Keratinocyte (primary cell): ENCODE data around the gene JMJD7. TPM values are rescaled to one million over a fixed set of nuclear protein-coding genes. Genes with fewer than 3 reads are reported as not detected.

Experiments used
- DNase-seq: peaks from one replicate; pipeline ENCODE4 v3.0.0-alpha.2; 2011; ENCODE audit warnings: low read depth, missing footprints, low spot score
- FAIRE-seq: peaks from 2 replicates; lab custom pipeline; 2011; peaks lifted over from hg19 to GRCh38; lab: Jason Lieb, UNC
- H2AFZ ChIP-seq: 2 replicates; pipeline ENCODE4 v1.6.0; 2012; ENCODE audit warnings: low read length, control low read depth, inconsistent platforms; ENCODE audit not compliant: control insufficient read depth
- H3K27ac ChIP-seq: 2 replicates; pipeline ENCODE4 v1.5.1; 2011; ENCODE audit warnings: low read length; ENCODE audit not compliant: control insufficient read depth, insufficient read depth
- H3K27me3 ChIP-seq: 3 replicates; pipeline ENCODE4 v1.6.0; 2011; ENCODE audit warnings: low read length; ENCODE audit not compliant: control insufficient read depth, insufficient read depth; ENCODE audit errors: extremely low read depth
- H3K36me3 ChIP-seq, 2 experiments: 2 replicates in 1 of 2; 3 replicates in 1 of 2; pipeline ENCODE4 v1.5.1; 2011; ENCODE audit warnings: low read length in 2 of 2, mild to moderate bottlenecking in 1 of 2; ENCODE audit not compliant: control insufficient read depth in 2 of 2, insufficient read depth in 2 of 2; ENCODE audit errors: extremely low read depth in 1 of 2
- H3K4me1 ChIP-seq: 3 replicates; pipeline ENCODE4 v1.5.1; 2011; ENCODE audit warnings: low read length; ENCODE audit not compliant: control insufficient read depth, insufficient read depth; ENCODE audit errors: extremely low read depth
- H3K4me2 ChIP-seq: 3 replicates; pipeline ENCODE4 v1.6.0; 2011; ENCODE audit warnings: low read depth, low read length; ENCODE audit not compliant: control insufficient read depth, insufficient read depth; ENCODE audit errors: extremely low read depth
- H3K4me3 ChIP-seq, 3 experiments: fragments of 200-600 bp in 1 of 3; sonication (generic) in 1 of 3; 2 replicates in 2 of 3; 3 replicates in 1 of 3; pipeline ENCODE4 v1.5.1; 2011 to 2016; ENCODE audit warnings: low read length in 3 of 3, mild to moderate bottlenecking in 3 of 3, control low read depth in 2 of 3, inconsistent platforms in 1 of 3, low read depth in 1 of 3, mixed read lengths in 1 of 3, mixed run types in 1 of 3, moderate library complexity in 1 of 3; ENCODE audit not compliant: control insufficient read depth in 2 of 3, insufficient read depth in 2 of 3; ENCODE audit errors: extremely low read depth in 1 of 3
- H3K79me2 ChIP-seq: 2 replicates; pipeline ENCODE4 v1.6.0; 2012; ENCODE audit warnings: low read length; ENCODE audit not compliant: control insufficient read depth, insufficient read depth
- H3K9ac ChIP-seq: 3 replicates; pipeline ENCODE4 v1.6.0; 2011; ENCODE audit warnings: low read length; ENCODE audit not compliant: control insufficient read depth, insufficient read depth; ENCODE audit errors: extremely low read depth
- H3K9me1 ChIP-seq: 3 replicates; pipeline ENCODE4 v1.6.0; 2011; ENCODE audit warnings: low read length; ENCODE audit not compliant: control insufficient read depth, insufficient read depth; ENCODE audit errors: extremely low read depth
- H3K9me3 ChIP-seq: 2 replicates; pipeline ENCODE4 v1.5.1; 2012; ENCODE audit warnings: low read depth, low read length; ENCODE audit not compliant: control insufficient read depth
- H4K20me1 ChIP-seq: 3 replicates; pipeline ENCODE4 v1.6.0; 2011; ENCODE audit warnings: low read length; ENCODE audit not compliant: control insufficient read depth, insufficient read depth; ENCODE audit errors: extremely low read depth
- CTCF ChIP-seq, 3 experiments: IDR thresholded peaks in 1 of 3; conservative IDR thresholded peaks in 1 of 3; optimal IDR thresholded peaks in 1 of 3; 2 replicates in 2 of 3; 3 replicates in 1 of 3; pipeline versions ENCODE3 to v1.5.1; 2011; ENCODE audit warnings: low read length in 3 of 3, mild to moderate bottlenecking in 3 of 3, moderate library complexity in 2 of 3, control low read depth in 1 of 3, inconsistent platforms in 1 of 3; ENCODE audit not compliant: insufficient read depth in 2 of 3; ENCODE audit errors: extremely low read depth in 1 of 3
- EZH2 ChIP-seq: IDR thresholded peaks from one replicate; pipeline ENCODE4 v1.6.1; 2012; ENCODE audit warnings: inconsistent platforms, mild to moderate bottlenecking, low read length, moderate library complexity
- dilution Hi-C: fragments of 300-500 bp; cut with MboI; formaldehyde crosslinking; loops from one replicate; pipeline ENCODE4 v1.7.0; 2020; ENCODE audit warnings: low sequenced_read_pairs; ENCODE audit not compliant: extremely low pct_ligation_motif_present
- polyA plus RNA-seq, 5 experiments: library from polyadenylated mRNA; depleted of rRNA in 3 of 5; stranded (reverse) in 3 of 5; stranded (forward) in 1 of 5; unstranded in 1 of 5; fragments of >200 nt; gene quantifications; 1 replicate in 1 of 5; 2 replicates in 3 of 5; 3 replicates in 1 of 5; pipeline versions ENCODE4 v1.2.1 to v1.2.3, GENCODE V29; 2011 to 2012; ENCODE audit warnings: missing spikeins in 2 of 5, low read depth in 1 of 5, low replicate concordance in 1 of 5

The JMJD7 gene
- polyA plus RNA-seq, 1 donor (not counting 4 experiments of a cell fraction or from before 2014, with no cell fraction given), result 8.2 TPM

- TF ChIP-seq EZH2, result no peak
- TF ChIP-seq CTCF (optimal IDR thresholded peaks at IDR 0.05 in 1 of 3, IDR thresholded peaks at IDR 0.05 in 1 of 3, conservative IDR thresholded peaks at IDR 0.05 in 1 of 3; ENCODE audit: extremely low read depth in 1 of 3, insufficient read depth in 2 of 3, low read length in 3 of 3), result no peak
- Histone ChIP-seq H3K9me1 (no peaks in the 10 kb centered on the region), H3K4me2 (no peak overlapping the region), H3K36me3 (no peaks in the 10 kb centered on the region), H4K20me1 (no peaks in the 10 kb centered on the region), H2AFZ (no peak overlapping the region), H3K4me3 (no peak overlapping the region), H3K27me3 (peaks cover 3% of the 10 kb centered on the region), H3K79me2 (no peaks in the 10 kb centered on the region), H3K9me3 (no peaks in the 10 kb centered on the region), H3K4me1 (peaks cover 18% of the 10 kb centered on the region), H3K27ac (no peak overlapping the region), H3K9ac (no peak overlapping the region)
- no peak for FAIRE-seq
- dilution Hi-C loops, result no loop called here
- no peak for DNase-seq
Measured at GRCh38 chr15:41866872-41867579, 39.1 kb downstream of the JMJD7 start.

- DNase-seq, result no peak
- Histone ChIP-seq H3K4me2 (no peak overlapping the region), H2AFZ (no peak overlapping the region), H3K9me1 (no peaks in the 10 kb centered on the region), H3K27ac (no peak overlapping the region), H3K4me3 (no peak overlapping the region), H3K79me2 (no peaks in the 10 kb centered on the region), H3K4me1 (peaks cover 20% of the 10 kb centered on the region), H3K27me3 (peaks cover 3% of the 10 kb centered on the region), H4K20me1 (no peaks in the 10 kb centered on the region), H3K9me3 (no peaks in the 10 kb centered on the region), H3K9ac (no peak overlapping the region), H3K36me3 (no peaks in the 10 kb centered on the region)
- no peak for FAIRE-seq
- TF ChIP-seq EZH2 (no peak), CTCF (optimal IDR thresholded peaks at IDR 0.05 in 1 of 3, IDR thresholded peaks at IDR 0.05 in 1 of 3, conservative IDR thresholded peaks at IDR 0.05 in 1 of 3; ENCODE audit: extremely low read depth in 1 of 3, insufficient read depth in 2 of 3, low read length in 3 of 3) (no peak)
- dilution Hi-C loops, result no loop called here
Measured at GRCh38 chr15:41868321-41868720, 40.4 kb downstream of the JMJD7 start.
